Fibroblast of skin of back (primary cell): Measurements from ENCODE around the gene NFASC.

Source experiments
- DNase-seq: peaks from one replicate; pipeline ENCODE4 v3.0.0-alpha.2; 2013

Gene NFASC

GRCh38 chr1:205042911-205043806 is 172.5 kb downstream of the NFASC start, which contains the start of gene CNTN2:
CNTN2 (plus strand) TSS chr1:205043212; CDS start chr1:205053186, 9,974 bp downstream.
- no peak for DNase-seq

GRCh38 chr1:205043866-205044265 is 173.2 kb downstream of the NFASC start:
- DNase-seq = no peak

- no peak for DNase-seq
Measured at GRCh38 chr1:205044741-205045140, 174.1 kb downstream of the NFASC start.

- DNase-seq = no peak
Measured at GRCh38 chr1:205045146-205045545, 174.5 kb downstream of the NFASC start.

GRCh38 chr1:205046870-205047269 is 176.2 kb downstream of the NFASC start:
- DNase-seq = no peak

GRCh38 chr1:205047764-205048231 is 177.1 kb downstream of the NFASC start:
- no peak for DNase-seq

GRCh38 chr1:205048382-205048781 is 177.7 kb downstream of the NFASC start:
- no peak for DNase-seq

GRCh38 chr1:205049479-205049878 is 178.8 kb downstream of the NFASC start:
- DNase-seq = no peak

GRCh38 chr1:205052690-205053089 is 182.0 kb downstream of the NFASC start:
- no peak for DNase-seq

- DNase-seq = no peak
Measured at GRCh38 chr1:205053296-205053695, 182.6 kb downstream of the NFASC start.

- DNase-seq = no peak
Measured at GRCh38 chr1:205054013-205054412, 183.4 kb downstream of the NFASC start.

GRCh38 chr1:205056188-205056611 is 185.5 kb downstream of the NFASC start:
- no peak for DNase-seq

- DNase-seq = no peak
Measured at GRCh38 chr1:205056956-205057568, 186.4 kb downstream of the NFASC start.

GRCh38 chr1:205057808-205058575 is 187.3 kb downstream of the NFASC start:
- no peak for DNase-seq

GRCh38 chr1:205058853-205059252 is 188.2 kb downstream of the NFASC start:
- DNase-seq = no peak

GRCh38 chr1:205059660-205060059 is 189.0 kb downstream of the NFASC start:
- no peak for DNase-seq

GRCh38 chr1:205060746-205061145 is 190.1 kb downstream of the NFASC start:
- no peak for DNase-seq

- DNase-seq = no peak
Measured at GRCh38 chr1:205061227-205061626, 190.6 kb downstream of the NFASC start.

GRCh38 chr1:205061665-205062069 is 191.0 kb downstream of the NFASC start:
- peak; percentile 63 for DNase-seq

- DNase-seq = no peak
Measured at GRCh38 chr1:205062319-205062718, 191.7 kb downstream of the NFASC start.

- no peak for DNase-seq
Measured at GRCh38 chr1:205062895-205063294, 192.2 kb downstream of the NFASC start.

GRCh38 chr1:205064301-205064700 is 193.6 kb downstream of the NFASC start:
- no peak for DNase-seq

GRCh38 chr1:205064741-205065316 is 194.2 kb downstream of the NFASC start:
- DNase-seq = no peak
